Measurements from ENCODE around the gene AUTS2. TPM values are rescaled to one million over a fixed set of nuclear protein-coding genes. Genes with fewer than 3 reads are reported as not detected.

The AUTS2 gene
- total RNA-seq, 1 experiment from 2014 or later, result 50.0 TPM

DNA sequence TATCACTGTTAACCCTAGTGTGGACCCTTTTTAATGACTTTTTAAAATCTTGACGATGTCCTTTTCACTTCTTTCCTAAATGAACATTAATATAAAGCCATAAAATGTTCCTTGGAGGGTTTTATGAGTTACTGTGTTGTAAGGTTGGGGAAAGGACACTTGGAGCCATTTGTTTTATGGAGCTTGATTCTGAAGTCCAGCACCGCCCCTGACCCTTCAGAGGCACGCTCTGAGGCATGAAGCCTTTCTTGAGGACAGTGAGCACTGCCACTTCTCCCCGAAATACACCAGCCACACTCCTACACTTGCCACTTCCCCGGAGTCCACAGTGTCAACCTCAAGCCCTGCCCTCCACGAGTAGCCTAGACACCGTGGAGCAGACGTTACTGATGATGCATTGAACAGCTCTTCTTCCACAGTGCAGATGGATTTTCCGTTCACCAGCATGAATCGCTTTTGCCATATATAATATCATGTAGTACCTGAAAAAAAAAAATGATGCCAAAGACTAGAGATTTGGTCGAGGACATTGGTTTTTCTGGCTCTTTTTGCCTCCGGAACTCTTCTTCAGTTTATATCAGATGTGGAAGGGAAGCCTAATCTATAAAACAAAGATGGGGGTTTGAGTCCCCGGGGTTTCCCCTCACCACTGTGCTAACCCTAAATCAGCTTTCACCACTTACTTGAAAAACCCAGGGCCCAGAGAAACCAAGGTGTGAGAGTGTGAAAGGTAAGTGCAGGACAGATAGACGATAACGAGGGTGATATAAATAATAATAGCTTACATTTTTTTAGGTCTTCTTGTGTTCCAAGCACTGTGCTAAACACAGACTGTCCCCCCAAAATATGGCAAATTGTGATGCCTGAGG is 881.1 kb downstream of the AUTS2 start:
- no peak for ATAC-seq
- POLR2A ChIA-PET, result no interaction called here
- TF ChIP-seq ZBTB43 (CRISPR knock-in tag; IDR thresholded peaks at IDR 0.05), result no peak
- TF ChIP-seq KAT7 (CRISPR knock-in tag; IDR thresholded peaks at IDR 0.05; ENCODE audit: borderline replicate concordance), result no peak
- no peak for TF ChIP-seq GRHL2 (CRISPR knock-in tag; IDR thresholded peaks at IDR 0.05; ENCODE audit: insufficient replicate concordance, severe bottlenecking)
- no peak for TF ChIP-seq ZNF263 (CRISPR knock-in tag; IDR thresholded peaks at IDR 0.05; ENCODE audit: low read depth)
- no peak for TF ChIP-seq ZNF232 (CRISPR knock-in tag; IDR thresholded peaks at IDR 0.05)
- TF ChIP-seq ZNF416 (CRISPR knock-in tag; IDR thresholded peaks at IDR 0.05), result no peak
- no peak for TF ChIP-seq SMAD4 (CRISPR knock-in tag; IDR thresholded peaks at IDR 0.05)
- no peak for TF ChIP-seq NFE2L1 (CRISPR knock-in tag; IDR thresholded peaks at IDR 0.05)
- TF ChIP-seq JUN (CRISPR knock-in tag; IDR thresholded peaks at IDR 0.05), result no peak
- Mint-ChIP-seq H3K27ac (no peak overlapping the region), H3K27me3 (ENCODE audit: low read depth) (no peaks in the 10 kb centered on the region; the same call in 1 of the 2 replicates), H3K9me3 (peaks cover under 1% of the 10 kb centered on the region; the same call in 1 of the 2 replicates), H3K4me1 (no peaks in the 10 kb centered on the region), H3K36me3 (peaks cover under 1% of the 10 kb centered on the region; the same call in 1 of the 2 replicates), H3K4me3 (no peak overlapping the region)
- CTCF ChIA-PET, result no interaction called here
- no peak for DNase-seq (ENCODE audit: low spot score)

- ChIA-PET CTCF (no interaction called here), POLR2A (no interaction called here)
- ATAC-seq (no peak), DNase-seq (ENCODE audit: low spot score) (no peak)
- H3K4me3 Mint-ChIP-seq, result no peak overlapping the region
- H3K4me1 Mint-ChIP-seq, result no peaks in the 10 kb centered on the region
- peaks cover 9% of the 10 kb centered on the region; the same call in 1 of the 2 replicates for H3K36me3 Mint-ChIP-seq
- no peak overlapping the region for H3K27ac Mint-ChIP-seq
- no peaks in the 10 kb centered on the region; the same call in 1 of the 2 replicates for H3K27me3 Mint-ChIP-seq (ENCODE audit: low read depth)
- peaks cover 13% of the 10 kb centered on the region for H3K9me3 Mint-ChIP-seq
- TF ChIP-seq, protein P1, sequence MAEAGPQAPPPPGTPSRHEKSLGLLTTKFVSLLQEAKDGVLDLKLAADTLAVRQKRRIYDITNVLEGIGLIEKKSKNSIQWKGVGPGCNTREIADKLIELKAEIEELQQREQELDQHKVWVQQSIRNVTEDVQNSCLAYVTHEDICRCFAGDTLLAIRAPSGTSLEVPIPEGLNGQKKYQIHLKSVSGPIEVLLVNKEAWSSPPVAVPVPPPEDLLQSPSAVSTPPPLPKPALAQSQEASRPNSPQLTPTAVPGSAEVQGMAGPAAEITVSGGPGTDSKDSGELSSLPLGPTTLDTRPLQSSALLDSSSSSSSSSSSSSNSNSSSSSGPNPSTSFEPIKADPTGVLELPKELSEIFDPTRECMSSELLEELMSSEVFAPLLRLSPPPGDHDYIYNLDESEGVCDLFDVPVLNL (CRISPR knock-in tag; IDR thresholded peaks at IDR 0.05; ENCODE audit: borderline replicate concordance, low read depth), result no peak
- TF ChIP-seq, protein P2, sequence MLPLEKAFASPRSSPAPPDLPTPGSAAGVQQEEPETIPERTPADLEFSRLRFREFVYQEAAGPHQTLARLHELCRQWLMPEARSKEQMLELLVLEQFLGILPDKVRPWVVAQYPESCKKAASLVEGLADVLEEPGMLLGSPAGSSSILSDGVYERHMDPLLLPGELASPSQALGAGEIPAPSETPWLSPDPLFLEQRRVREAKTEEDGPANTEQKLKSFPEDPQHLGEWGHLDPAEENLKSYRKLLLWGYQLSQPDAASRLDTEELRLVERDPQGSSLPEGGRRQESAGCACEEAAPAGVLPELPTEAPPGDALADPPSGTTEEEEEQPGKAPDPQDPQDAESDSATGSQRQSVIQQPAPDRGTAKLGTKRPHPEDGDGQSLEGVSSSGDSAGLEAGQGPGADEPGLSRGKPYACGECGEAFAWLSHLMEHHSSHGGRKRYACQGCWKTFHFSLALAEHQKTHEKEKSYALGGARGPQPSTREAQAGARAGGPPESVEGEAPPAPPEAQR (CRISPR knock-in tag; IDR thresholded peaks at IDR 0.05), result no peak
- no peak for TF ChIP-seq IRF2 (CRISPR knock-in tag; IDR thresholded peaks at IDR 0.05; ENCODE audit: borderline replicate concordance, low read depth)
- TF ChIP-seq MXD4 (CRISPR knock-in tag; IDR thresholded peaks at IDR 0.05; ENCODE audit: borderline replicate concordance), result no peak
- no peak for TF ChIP-seq SP1 (CRISPR knock-in tag; conservative IDR thresholded peaks at IDR 0.05)
- TF ChIP-seq, protein P3, sequence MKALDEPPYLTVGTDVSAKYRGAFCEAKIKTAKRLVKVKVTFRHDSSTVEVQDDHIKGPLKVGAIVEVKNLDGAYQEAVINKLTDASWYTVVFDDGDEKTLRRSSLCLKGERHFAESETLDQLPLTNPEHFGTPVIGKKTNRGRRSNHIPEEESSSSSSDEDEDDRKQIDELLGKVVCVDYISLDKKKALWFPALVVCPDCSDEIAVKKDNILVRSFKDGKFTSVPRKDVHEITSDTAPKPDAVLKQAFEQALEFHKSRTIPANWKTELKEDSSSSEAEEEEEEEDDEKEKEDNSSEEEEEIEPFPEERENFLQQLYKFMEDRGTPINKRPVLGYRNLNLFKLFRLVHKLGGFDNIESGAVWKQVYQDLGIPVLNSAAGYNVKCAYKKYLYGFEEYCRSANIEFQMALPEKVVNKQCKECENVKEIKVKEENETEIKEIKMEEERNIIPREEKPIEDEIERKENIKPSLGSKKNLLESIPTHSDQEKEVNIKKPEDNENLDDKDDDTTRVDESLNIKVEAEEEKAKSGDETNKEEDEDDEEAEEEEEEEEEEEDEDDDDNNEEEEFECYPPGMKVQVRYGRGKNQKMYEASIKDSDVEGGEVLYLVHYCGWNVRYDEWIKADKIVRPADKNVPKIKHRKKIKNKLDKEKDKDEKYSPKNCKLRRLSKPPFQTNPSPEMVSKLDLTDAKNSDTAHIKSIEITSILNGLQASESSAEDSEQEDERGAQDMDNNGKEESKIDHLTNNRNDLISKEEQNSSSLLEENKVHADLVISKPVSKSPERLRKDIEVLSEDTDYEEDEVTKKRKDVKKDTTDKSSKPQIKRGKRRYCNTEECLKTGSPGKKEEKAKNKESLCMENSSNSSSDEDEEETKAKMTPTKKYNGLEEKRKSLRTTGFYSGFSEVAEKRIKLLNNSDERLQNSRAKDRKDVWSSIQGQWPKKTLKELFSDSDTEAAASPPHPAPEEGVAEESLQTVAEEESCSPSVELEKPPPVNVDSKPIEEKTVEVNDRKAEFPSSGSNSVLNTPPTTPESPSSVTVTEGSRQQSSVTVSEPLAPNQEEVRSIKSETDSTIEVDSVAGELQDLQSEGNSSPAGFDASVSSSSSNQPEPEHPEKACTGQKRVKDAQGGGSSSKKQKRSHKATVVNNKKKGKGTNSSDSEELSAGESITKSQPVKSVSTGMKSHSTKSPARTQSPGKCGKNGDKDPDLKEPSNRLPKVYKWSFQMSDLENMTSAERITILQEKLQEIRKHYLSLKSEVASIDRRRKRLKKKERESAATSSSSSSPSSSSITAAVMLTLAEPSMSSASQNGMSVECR (CRISPR knock-in tag; IDR thresholded peaks at IDR 0.05; ENCODE audit: borderline replicate concordance), result no peak
- TF ChIP-seq ESRRA (CRISPR knock-in tag; IDR thresholded peaks at IDR 0.05; ENCODE audit: borderline replicate concordance), result no peak
- no peak for TF ChIP-seq MYBL2 (CRISPR knock-in tag; IDR thresholded peaks at IDR 0.05)
- no peak for TF ChIP-seq ZNF219 (CRISPR knock-in tag; IDR thresholded peaks at IDR 0.05; ENCODE audit: borderline replicate concordance)
- no peak for TF ChIP-seq ZNF281 (CRISPR knock-in tag; IDR thresholded peaks at IDR 0.05)
- TF ChIP-seq NFYB (CRISPR knock-in tag; conservative IDR thresholded peaks at IDR 0.05; ENCODE audit: low read depth), result no peak
These were observed 882.8 kb downstream of the AUTS2 start for GRCh38 chr7:70480927-70481569.
